ENCODE measurements around the gene GPR137.
"Not testable (repeated sequence)": the region's sequence is repeated elsewhere in the genome, so short reads cannot be mapped to it uniquely, and the experiment has no call there.

GPR137 gene

DNA sequence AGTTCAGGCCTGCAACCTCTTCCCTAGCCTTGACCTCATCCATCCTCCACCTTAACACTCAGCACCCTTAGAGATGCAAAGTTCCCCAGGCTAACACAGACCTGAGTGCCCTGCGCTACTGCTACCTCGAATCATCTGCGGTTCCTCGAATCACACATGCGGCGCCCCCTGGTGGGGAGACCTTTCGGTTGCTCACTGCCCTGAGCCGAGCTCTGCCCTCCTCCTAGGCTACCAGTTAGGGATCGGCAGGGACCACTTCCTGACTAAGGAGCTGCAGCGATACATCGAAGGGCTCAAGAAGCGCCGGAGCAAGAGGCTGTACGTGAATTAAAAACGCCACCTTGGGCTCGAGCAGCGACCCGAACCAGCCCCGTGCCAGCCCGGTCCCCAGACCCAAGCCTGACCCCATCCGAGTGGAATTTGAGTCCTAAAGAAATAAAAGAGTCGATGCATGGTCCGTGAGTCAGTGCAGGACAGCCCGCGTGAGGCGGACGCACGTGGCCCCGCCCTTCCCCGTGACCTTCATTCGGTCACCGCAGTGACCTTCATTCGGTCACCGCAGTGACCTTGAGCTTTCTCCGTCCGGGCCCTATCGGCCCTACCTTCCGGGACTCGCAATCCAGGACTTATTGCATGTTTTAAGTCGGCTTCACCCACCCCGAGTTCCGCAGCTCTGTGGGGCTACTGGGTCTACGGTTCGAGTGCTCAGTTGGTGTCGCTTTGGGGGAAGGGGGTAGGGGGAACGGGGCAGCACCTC, 18.8 kb downstream of the GPR137 start:
- DNase-seq (ENCODE audit: low read depth in 2 of 2): peak; percentile 85 to 95

DNA sequence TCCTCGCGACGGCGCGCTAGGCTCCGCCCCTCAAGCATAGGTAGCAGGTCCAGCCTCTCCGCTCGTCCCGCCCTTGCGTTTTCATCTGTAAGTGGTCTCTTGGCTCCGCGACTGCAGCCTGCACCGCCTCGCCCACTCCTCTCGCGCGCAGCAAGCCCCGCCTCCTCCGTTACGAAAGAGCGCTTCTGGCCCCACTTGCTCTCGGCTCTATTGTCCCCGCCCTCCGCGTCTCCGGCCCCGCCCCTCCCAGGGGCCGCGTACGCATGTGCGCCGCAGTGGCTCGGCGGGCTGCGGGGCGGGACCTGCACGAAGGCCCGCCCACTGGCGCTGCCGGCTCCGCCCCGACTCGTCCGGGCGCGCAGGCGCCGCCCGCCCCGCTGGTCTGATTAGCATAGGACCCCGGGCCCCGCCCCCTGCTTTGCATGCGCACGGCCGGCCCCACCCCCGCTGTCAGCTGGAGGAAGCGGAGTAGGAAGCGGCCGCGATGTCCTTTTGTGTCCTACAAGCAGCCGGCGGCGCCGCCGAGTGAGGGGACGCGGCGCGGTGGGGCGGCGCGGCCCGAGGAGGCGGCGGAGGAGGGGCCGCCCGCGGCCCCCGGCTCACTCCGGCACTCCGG, 19.5 kb downstream of the GPR137 start, which contains the start of gene ESRRA:
TSS of gene ESRRA (plus strand) at position 450 of the 616 bp plus-strand sequence. CDS start 1,656 bp downstream, outside the sequence.
- peak; percentile 97 to 98 for DNase-seq (ENCODE audit: low read depth in 2 of 2)

DNA sequence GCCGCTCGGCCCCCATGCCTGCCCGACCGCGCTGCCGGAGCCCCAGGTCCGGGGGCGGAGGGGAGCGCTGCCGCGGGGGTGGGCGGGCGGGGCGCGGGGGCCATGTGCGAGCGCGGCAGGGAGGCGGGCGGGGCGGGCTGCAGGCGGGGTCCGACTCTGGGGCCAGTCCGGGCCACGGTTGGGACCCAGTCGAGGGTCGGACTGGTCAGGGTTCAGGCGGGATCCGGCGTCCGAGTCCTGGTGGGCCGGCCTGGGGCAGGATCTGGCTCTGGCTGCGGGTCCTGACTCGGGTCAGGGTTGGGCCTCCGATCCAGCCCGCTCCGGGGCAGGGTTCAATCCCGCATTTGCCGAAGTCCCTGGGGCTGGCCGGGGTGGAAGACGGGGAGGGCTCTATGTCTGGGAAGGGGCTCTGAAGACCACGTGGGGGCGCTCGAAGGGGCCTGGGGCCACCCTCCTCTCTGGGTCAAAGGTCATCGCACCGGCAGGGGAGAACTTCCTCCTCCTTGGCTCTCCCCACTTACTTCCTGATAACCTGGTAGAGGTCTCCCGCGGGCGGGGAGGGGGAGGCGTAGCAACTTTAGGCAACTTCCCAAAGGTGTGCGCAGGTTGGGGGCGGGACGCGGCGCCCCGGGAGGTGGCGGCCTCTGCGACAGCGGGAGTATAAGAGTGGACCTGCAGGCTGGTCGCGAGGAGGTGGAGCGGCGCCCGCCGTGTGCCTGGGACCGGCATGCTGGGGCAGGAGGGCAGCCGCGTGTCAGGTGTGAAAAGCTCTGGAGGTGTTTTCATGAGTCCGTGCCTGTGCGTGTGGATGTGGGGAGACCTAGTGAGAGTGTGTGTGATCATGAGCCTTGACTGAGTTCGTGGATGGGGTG, 20.3 kb downstream of the GPR137 start:
- DNase-seq (ENCODE audit: low read depth in 2 of 2): peak; percentile 33 to 43

GRCh38 chr11:64306563-64306875, 20.9 kb downstream of the GPR137 start:
- no peak for DNase-seq (ENCODE audit: low read depth in 2 of 2)

- DNase-seq (ENCODE audit: low read depth in 2 of 2): no peak
These were observed 21.4 kb downstream of the GPR137 start for GRCh38 chr11:64306876-64307622.

- not testable (repeated sequence) for DNase-seq (ENCODE audit: low read depth in 2 of 2)
These were observed 22.1 kb downstream of the GPR137 start for GRCh38 chr11:64307795-64308194.

- no peak for DNase-seq (ENCODE audit: low read depth in 2 of 2)
These were observed 27.3 kb downstream of the GPR137 start for GRCh38 chr11:64312947-64313346.

- no peak for DNase-seq (ENCODE audit: low read depth in 2 of 2)
These were observed 28.0 kb downstream of the GPR137 start for GRCh38 chr11:64313491-64314145.

DNA sequence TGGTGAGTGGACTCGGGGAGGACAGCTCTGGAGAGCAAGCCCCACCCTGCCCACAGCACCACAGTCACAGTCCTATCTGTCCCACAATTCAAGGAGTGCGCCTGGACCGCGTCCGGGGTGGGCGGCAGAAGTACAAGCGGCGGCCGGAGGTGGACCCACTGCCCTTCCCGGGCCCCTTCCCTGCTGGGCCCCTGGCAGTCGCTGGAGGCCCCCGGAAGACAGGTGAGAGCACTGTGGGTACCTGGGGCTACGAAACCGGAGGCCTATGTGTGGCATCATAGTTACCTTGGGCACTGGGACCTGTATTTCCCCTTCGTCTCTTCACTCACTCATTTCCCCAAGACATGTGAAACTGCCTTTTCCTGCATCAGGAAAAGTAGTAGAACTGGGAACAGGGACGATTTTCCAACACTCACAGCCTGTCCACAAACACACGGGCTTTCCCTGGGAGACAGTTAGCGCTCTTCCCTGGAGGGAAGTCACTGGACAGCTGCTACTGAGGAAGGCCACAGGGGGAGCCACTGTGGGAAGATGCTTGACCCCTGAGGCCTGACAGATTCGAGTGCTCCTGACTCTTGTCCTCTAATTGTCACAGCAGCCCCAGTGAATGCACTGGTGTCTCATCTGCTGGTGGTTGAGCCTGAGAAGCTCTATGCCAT, 28.6 kb downstream of the GPR137 start:
- DNase-seq (ENCODE audit: low read depth in 2 of 2): no peak

DNA sequence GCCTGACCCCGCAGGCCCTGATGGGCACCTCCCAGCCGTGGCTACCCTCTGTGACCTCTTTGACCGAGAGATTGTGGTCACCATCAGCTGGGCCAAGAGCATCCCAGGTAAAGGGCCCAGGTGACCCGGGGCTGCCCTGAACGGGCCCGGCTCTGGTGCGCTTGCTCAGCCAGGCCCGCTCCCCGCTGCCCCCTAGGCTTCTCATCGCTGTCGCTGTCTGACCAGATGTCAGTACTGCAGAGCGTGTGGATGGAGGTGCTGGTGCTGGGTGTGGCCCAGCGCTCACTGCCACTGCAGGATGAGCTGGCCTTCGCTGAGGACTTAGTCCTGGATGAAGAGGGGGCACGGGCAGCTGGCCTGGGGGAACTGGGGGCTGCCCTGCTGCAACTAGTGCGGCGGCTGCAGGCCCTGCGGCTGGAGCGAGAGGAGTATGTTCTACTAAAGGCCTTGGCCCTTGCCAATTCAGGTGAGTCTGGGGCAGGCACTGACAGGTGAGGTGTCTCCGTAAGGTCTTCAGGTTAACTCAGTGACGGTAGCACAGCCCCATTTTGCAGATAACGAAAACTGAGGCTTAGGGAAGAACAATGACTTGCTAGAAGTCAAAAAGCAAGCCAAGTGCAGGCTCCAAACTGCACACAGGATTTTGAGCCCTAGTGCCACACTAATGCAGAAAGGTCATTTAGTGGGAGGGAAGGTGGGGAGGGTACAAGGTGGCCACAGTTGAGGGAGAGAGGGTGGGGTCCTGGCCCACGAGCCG, 29.3 kb downstream of the GPR137 start:
- DNase-seq (ENCODE audit: low read depth in 2 of 2): no peak

GRCh38 chr11:64315667-64316526, 30.2 kb downstream of the GPR137 start:
- not testable (repeated sequence) for DNase-seq (ENCODE audit: low read depth in 2 of 2)

GRCh38 chr11:64316672-64317324, 31.1 kb downstream of the GPR137 start:
- DNase-seq (ENCODE audit: low read depth in 2 of 2): no peak

GRCh38 chr11:64317325-64317960, 31.8 kb downstream of the GPR137 start, which contains the start of gene TRMT112:
Gene TRMT112 (minus strand): TSS chr11:64317559. CDS start chr11:64317526, 33 bp downstream.
- peak; percentile 86 to 91 for DNase-seq (ENCODE audit: low read depth in 2 of 2)

- peak; percentile 78 to 82 for DNase-seq (ENCODE audit: low read depth in 2 of 2)
These were observed 32.5 kb downstream of the GPR137 start, which contains the start of gene PRDX5 for GRCh38 chr11:64317961-64318765. Gene PRDX5 (plus strand): TSS chr11:64318121. CDS start chr11:64318216, 95 bp downstream.

DNA sequence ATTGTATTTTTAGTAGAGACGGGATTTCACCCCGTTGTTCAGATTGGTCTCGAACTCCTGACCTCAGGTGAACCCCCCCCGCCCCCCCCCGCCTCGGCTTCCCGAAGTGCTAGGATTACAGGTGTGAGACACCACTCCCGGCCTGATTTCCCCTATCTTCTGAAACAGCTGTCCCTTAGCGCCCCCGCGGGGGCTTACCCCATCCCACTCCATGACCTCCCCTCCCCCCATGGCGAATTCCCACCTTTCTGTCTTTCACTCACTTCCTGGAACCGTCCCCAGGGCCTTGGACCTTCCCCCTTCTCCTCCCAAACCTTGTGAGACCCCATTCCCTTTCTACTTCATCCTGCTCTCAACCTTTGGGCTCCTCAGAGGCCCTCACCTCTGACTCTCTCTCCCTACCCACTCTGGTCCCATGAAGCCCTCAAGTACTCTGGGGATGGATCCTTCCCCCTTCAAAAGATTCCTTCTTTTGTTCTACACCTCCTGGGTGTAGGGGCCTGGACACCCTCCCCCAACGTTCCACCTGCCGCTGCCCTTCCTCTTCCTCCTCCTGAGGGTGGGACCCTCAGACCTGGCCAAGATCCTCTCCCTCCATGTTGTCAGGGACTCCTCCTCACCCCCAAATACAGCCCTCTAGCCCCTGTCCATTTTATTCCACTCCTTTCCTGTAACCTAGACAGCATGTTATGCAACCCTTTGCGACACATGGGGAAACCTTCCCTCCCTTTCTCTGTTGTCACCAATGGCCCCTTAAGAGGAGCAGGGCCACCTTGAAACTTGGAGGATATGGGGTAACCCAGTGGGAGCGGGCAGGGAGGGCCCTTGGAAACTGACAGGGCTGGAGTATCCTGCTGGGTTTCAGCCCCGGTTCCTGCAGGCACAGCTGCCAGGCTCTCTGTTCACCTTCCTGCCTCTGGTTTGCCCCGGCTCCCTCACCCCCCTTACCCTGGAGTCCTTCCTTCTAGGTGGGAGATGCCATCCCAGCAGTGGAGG, 33.4 kb downstream of the GPR137 start:
- DNase-seq (ENCODE audit: low read depth in 2 of 2): no peak

GRCh38 chr11:64320556-64320955, 34.9 kb downstream of the GPR137 start:
- DNase-seq (ENCODE audit: low read depth in 2 of 2): no peak
